NCI-H1436 (cell line): ENCODE results near the gene UBE2G2.

ENCODE experiments used
- DNase-seq: peaks from one replicate; lab custom pipeline; 2025; lab: John Stamatoyannopoulos, UW

The UBE2G2 gene, protein sequence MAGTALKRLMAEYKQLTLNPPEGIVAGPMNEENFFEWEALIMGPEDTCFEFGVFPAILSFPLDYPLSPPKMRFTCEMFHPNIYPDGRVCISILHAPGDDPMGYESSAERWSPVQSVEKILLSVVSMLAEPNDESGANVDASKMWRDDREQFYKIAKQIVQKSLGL

GRCh38 chr21:44801468-44802395 lies at the start of gene UBE2G2:
Gene UBE2G2 (minus strand): TSS chr21:44801820. CDS start chr21:44801748, 72 bp downstream.
- DNase-seq: peak; percentile 66

GRCh38 chr21:44850905-44851657 lies 49.5 kb upstream of the UBE2G2 start:
- no peak for DNase-seq

- no peak for DNase-seq
Measured at GRCh38 chr21:44850208-44850800, 48.7 kb upstream of the UBE2G2 start.

DNA sequence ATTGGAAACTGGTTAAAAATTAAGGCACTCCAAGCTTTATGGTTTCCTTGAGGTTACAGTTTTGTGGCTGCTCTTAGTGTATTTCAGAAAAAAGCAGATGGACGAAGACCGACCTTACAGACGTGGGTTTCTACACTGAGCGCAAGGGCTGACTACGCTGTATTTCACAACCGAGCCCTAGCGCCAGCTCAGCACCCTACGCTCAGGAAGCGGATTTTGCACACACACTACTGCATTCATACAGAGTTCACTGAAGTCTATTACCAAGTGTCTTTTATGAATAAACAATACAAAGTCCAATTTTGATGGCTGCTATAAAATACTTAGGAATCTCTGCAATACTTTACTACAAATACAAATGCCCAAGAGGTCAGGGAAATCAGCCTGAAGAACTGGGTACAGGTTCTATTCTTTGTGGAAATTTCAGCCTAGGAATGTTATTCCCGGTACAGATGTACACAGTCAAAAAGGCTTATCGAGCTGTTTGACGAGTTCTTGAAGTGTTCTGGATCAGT lies 48.1 kb upstream of the UBE2G2 start:
- no peak for DNase-seq

DNA sequence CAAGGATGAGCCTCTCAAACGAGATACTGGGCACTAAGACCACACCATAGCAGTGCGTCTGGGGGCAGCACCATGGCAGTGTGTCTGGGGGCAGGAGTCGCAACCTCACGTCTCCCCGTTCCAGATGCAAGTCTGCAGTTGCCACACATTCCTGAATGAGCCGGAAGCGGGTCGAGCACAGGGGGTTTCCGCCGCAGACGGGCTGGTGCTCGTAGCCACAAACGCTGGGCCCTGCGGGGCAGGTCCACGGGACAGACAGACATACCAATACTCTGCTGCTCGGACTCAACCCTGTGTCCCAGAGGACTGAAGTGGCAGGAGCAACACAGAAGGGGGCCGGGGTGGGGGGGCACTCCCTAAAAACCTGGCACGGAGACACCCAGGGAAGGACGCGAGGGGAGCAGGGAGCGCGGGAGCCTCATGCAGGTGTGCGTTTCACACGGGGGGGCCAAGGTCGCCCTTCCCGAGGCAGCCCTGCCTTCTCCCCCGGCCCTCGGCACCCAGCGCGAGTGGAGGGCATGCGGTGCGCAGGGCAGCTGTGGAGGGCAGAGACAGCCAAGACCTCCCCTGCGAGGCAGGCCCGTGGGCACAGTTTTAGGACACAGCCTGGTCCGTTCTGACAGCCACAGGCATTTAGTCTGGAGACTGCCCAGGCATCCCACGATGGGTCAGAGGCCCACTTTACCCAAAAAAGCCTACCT lies 47.4 kb upstream of the UBE2G2 start:
- no peak for DNase-seq

DNA sequence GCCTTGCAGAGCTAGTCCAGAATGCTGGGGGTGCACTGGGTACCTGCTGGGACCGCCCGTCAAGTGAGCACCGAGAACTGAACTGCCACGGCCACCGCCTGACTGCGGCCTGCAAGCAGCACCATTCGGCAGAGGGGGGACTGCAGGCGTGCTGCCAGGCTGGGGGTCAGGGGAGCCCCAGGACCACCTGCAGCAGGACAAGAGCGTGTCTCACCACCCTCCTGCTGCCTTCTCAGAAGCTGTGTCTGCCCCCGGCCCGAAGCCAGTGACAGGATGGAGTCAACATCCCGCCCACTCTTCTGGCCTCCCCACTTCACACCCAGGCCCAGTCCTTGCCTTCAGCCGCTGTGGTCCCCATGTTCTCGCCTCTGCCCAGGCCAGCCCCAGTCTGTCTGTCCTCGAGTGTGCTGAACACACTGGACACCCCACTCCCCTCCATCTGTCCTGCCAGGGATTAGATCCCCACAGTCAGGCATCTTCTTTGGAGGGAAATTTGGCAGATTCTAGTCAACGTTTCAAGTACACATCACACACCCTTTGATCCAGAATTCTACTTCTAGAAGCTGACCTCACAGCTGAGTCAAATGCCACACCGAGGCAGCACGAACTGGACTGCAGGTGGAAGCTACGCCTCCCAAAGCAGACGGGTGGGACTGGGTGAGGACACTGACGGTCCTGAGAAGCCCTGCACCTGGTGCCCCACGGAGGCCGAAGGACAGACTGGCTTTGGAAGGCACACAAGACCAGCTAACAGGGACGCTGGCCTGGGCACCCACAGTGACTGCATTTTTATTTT lies 45.8 kb upstream of the UBE2G2 start:
- no peak for DNase-seq

GRCh38 chr21:44846485-44847260 lies 45.1 kb upstream of the UBE2G2 start:
- no peak for DNase-seq

DNA sequence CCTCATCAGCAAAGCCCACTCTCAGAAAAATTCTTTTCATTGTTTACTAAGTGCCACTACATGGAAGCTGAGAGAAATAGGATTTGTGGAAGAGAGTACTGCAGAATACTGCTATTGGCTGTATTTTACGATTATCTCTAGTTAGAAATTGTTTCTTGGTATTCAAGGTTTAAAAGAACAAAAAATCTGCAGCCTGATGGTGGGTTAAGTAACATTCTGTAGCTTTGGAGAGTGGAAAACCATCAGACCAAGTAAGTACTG lies 44.5 kb upstream of the UBE2G2 start:
- DNase-seq: no peak

- DNase-seq: peak; percentile 49
Measured at GRCh38 chr21:44845418-44846223, 44.0 kb upstream of the UBE2G2 start.

GRCh38 chr21:44844256-44844655 lies 42.6 kb upstream of the UBE2G2 start:
- DNase-seq: no peak

DNA sequence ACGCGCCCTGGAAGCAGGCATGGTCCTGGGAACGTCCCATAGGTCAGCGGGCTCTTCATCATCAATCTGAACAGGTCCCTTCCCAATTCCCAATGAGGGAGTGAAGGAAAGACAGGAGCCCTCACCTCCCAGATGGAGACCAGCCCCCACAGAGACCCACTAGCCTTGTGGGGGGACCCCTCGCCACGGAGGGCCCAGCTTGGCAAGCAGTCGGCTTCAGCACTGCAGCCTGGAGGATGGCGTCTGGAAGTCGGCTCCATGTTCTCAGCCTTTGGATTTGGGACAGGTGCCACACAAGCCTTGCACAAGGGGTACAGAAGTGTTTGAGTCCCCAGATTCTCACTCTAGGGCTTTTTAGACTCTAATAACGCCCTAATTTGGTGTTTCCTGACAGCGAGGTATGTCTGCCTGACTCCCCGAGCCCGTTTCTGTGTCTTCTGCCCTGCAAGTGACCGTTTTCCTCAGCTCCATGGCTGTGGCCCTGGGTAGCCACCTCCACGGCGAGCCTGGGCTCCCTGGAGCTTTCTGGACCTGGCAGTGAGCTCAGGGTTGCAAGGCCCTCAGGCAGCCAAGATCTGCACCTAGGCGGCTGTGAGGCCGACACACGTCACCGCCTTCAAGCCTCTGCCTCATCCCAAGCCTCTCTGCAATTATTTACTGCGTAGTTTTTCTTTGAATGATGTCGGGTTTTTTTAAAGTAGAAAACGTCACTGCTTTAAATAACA lies 41.3 kb upstream of the UBE2G2 start:
- DNase-seq: no peak

- DNase-seq: no peak
Measured at GRCh38 chr21:44842087-44842486, 40.5 kb upstream of the UBE2G2 start.

DNA sequence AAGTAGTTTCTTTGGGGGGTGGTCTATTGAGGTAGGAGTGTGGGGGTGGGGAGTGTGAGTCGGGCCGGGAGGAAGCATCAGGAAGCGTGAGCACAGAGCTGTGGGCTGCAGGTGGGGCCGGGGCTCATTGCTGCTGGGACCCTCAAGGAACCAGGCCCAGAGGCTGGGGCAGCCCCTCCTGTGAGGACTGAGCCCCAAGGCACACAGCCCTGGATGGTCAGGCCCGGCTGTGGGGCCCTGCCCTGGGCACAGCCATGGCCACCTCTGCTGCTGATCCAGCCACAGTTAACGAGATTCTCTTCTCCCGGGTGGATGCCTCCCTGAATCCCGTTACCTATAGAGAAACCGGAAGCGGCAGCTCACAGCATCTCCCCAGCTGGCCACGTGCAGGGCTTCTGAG lies 39.2 kb upstream of the UBE2G2 start:
- no peak for DNase-seq

- DNase-seq: no peak
Measured at GRCh38 chr21:44838951-44839350, 37.3 kb upstream of the UBE2G2 start.

- DNase-seq: no peak
Measured at GRCh38 chr21:44838039-44838895, 36.6 kb upstream of the UBE2G2 start.

DNA sequence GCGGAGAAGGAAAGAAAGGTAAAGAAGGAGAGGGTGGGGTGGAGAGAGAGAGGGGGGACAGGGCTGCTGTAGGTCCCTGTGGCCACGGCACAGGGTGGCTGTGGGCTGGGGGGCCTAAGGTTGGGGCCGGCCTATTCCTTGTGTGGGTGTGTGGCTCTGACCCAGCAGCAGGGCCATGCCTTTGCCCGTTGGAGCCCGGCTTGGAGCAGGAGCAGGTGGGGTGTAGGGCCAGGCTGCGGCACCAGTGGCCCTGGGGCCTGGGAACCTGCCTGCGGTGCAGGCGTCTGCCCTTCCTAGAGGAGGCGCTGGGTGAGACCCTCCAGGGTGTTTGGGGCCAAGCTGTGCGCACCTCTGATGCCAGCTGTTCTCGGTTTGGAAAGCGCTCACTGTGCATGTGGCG lies 35.9 kb upstream of the UBE2G2 start:
- DNase-seq: no peak

GRCh38 chr21:44836666-44837471 lies 35.2 kb upstream of the UBE2G2 start:
- no peak for DNase-seq
